Hepatocyte (in vitro differentiated cells): ENCODE measurements around the gene TMEM126B. TPM values are rescaled to one million over a fixed set of nuclear protein-coding genes. Genes with fewer than 3 reads are reported as not detected.

Source experiments
- DNase-seq: peaks from one replicate; pipeline ENCODE4 v3.0.0-alpha.2; 2016; ENCODE audit warnings: low spot score
- H2AFZ ChIP-seq: fragments of 200-600 bp; sonication (generic); 2 replicates; pipeline ENCODE4 v1.6.0; 2016; ENCODE audit warnings: antibody characterized with exemption, mild to moderate bottlenecking
- H3K27ac ChIP-seq: fragments of 200-600 bp; sonication (generic); 2 replicates; pipeline ENCODE4 v1.5.1; 2016; ENCODE audit warnings: mild to moderate bottlenecking
- H3K27me3 ChIP-seq: fragments of 200-600 bp; sonication (generic); 2 replicates; pipeline ENCODE4 v1.6.1; 2016
- H3K36me3 ChIP-seq: fragments of 200-600 bp; sonication (generic); replicated peaks from 2 replicates; pipeline ENCODE4 v1.5.1; 2016; ENCODE audit warnings: low read depth; ENCODE audit not compliant: insufficient read depth
- H3K4me1 ChIP-seq: fragments of 200-600 bp; sonication (generic); 2 replicates; pipeline ENCODE4 v1.5.1; 2016; ENCODE audit warnings: mild to moderate bottlenecking, moderate library complexity; ENCODE audit not compliant: insufficient read depth
- H3K4me2 ChIP-seq: fragments of 200-600 bp; sonication (generic); 2 replicates; pipeline ENCODE4 v1.6.0; 2016
- H3K4me3 ChIP-seq: fragments of 200-600 bp; sonication (generic); 2 replicates; pipeline ENCODE4 v1.5.1; 2016; ENCODE audit warnings: mild to moderate bottlenecking
- H3K79me2 ChIP-seq: fragments of 200-600 bp; sonication (generic); 2 replicates; pipeline ENCODE4 v1.6.0; 2017; ENCODE audit warnings: mild to moderate bottlenecking
- H3K9me2 ChIP-seq: fragments of 200-600 bp; sonication (generic); replicated peaks from 2 replicates; pipeline ENCODE4 v1.6.0; 2017; ENCODE audit warnings: mild to moderate bottlenecking; ENCODE audit not compliant: insufficient read depth
- H3K9me3 ChIP-seq: fragments of 200-600 bp; sonication (generic); 2 replicates; pipeline ENCODE4 v1.5.1; 2016; ENCODE audit warnings: low read depth, mild to moderate bottlenecking
- H4K20me1 ChIP-seq: fragments of 200-600 bp; sonication (generic); 2 replicates; pipeline ENCODE4 v1.6.0; 2016; ENCODE audit warnings: mild to moderate bottlenecking; ENCODE audit not compliant: insufficient read depth, poor library complexity, severe bottlenecking
- EZH2 ChIP-seq: fragments of 200-600 bp; sonication (generic); IDR thresholded peaks from 2 replicates; pipeline ENCODE4 v1.6.1; 2016; ENCODE audit warnings: antibody characterized with exemption, mild to moderate bottlenecking, borderline replicate concordance
- EZH2phosphoT487 ChIP-seq: fragments of 200-600 bp; sonication (generic); IDR thresholded peaks from one replicate; pipeline ENCODE4 v1.6.1; 2018; ENCODE audit warnings: antibody characterized with exemption, mild to moderate bottlenecking, low read depth, moderate library complexity; ENCODE audit not compliant: unreplicated experiment, severe bottlenecking
- WGBS: methylation state at CpG from one replicate; pipeline ENCODE4 v1.1.6; 2016; ENCODE audit warnings: low lambda C conversion rate; ENCODE audit errors: missing lambda C conversion rate; 5-methylcytosine and 5-hydroxymethylcytosine counted together
- polyA plus RNA-seq: library from polyadenylated mRNA; unstranded; fragments of >200 nt; fragmentation: Nextera tagmentation; extraction: Ambion mirVana; gene quantifications from 2 replicates; pipeline ENCODE4 v1.2.1, GENCODE V29; 2016
- total RNA-seq: library from RNA; depleted of rRNA; stranded (reverse); fragments of >200 nt; gene quantifications from 2 replicates; pipeline ENCODE4 v1.2.3, GENCODE V29; 2014
- TF ChIP-seq, protein P1 (sequence below): fragments of 200-600 bp; sonication (generic); IDR thresholded peaks from 2 replicates; pipeline ENCODE4 v1.5.1; 2016; ENCODE audit warnings: antibody characterized with exemption, mild to moderate bottlenecking; ENCODE audit not compliant: poor library complexity

Gene TMEM126B
- total RNA-seq (78.3 and 87.8 TPM in 2 replicates), polyA plus RNA-seq (57.9 and 58.9 TPM in 2 replicates)

- Histone ChIP-seq H3K36me3 (no peaks in the 10 kb centered on the region), H4K20me1 (no peaks in the 10 kb centered on the region), H3K4me2 (peak within 1 kb of the TSS; percentile 95), H3K4me1 (peaks cover 6% of the 10 kb centered on the region), H3K9me2 (no peaks in the 10 kb centered on the region), H3K27me3 (no peaks in the 10 kb centered on the region), H3K9me3 (no peaks in the 10 kb centered on the region), H3K79me2 (peaks cover 38% of the 10 kb centered on the region), H3K27ac (peak within 1 kb of the TSS; percentile 70), H2AFZ (peak within 1 kb of the TSS; percentile 99), H3K4me3 (peak within 1 kb of the TSS; percentile 73)
- TF ChIP-seq EZH2phosphoT487: no peak
- TF ChIP-seq EZH2: no peak
- TF ChIP-seq, protein P1, sequence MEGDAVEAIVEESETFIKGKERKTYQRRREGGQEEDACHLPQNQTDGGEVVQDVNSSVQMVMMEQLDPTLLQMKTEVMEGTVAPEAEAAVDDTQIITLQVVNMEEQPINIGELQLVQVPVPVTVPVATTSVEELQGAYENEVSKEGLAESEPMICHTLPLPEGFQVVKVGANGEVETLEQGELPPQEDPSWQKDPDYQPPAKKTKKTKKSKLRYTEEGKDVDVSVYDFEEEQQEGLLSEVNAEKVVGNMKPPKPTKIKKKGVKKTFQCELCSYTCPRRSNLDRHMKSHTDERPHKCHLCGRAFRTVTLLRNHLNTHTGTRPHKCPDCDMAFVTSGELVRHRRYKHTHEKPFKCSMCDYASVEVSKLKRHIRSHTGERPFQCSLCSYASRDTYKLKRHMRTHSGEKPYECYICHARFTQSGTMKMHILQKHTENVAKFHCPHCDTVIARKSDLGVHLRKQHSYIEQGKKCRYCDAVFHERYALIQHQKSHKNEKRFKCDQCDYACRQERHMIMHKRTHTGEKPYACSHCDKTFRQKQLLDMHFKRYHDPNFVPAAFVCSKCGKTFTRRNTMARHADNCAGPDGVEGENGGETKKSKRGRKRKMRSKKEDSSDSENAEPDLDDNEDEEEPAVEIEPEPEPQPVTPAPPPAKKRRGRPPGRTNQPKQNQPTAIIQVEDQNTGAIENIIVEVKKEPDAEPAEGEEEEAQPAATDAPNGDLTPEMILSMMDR: no peak
- 1% methylated on average over 41 of the region's 41 CpGs for WGBS
- DNase-seq: peak; percentile 98
Measured at GRCh38 chr11:85627998-85628770, at the start of gene TMEM126B. Gene TMEM126B, plus strand, starts transcription at chr11:85628593. Its CDS starts 15 bp downstream, at chr11:85628608.

- Histone ChIP-seq H3K4me3 (no peak overlapping the region), H3K27ac (no peak overlapping the region), H3K79me2 (no peaks in the 10 kb centered on the region), H3K9me2 (no peaks in the 10 kb centered on the region), H3K36me3 (no peaks in the 10 kb centered on the region), H3K4me2 (no peak overlapping the region), H3K27me3 (no peaks in the 10 kb centered on the region), H4K20me1 (no peaks in the 10 kb centered on the region), H3K9me3 (peaks cover 4% of the 10 kb centered on the region), H3K4me1 (no peaks in the 10 kb centered on the region), H2AFZ (no peak overlapping the region)
- TF ChIP-seq EZH2: no peak
- TF ChIP-seq, protein P1: no peak
- no peak for TF ChIP-seq EZH2phosphoT487
- 90% methylated on average over 2 of the region's 2 CpGs for WGBS
- DNase-seq: no peak
Measured at GRCh38 chr11:85582111-85582510, 46.3 kb upstream of the TMEM126B start.

DNA sequence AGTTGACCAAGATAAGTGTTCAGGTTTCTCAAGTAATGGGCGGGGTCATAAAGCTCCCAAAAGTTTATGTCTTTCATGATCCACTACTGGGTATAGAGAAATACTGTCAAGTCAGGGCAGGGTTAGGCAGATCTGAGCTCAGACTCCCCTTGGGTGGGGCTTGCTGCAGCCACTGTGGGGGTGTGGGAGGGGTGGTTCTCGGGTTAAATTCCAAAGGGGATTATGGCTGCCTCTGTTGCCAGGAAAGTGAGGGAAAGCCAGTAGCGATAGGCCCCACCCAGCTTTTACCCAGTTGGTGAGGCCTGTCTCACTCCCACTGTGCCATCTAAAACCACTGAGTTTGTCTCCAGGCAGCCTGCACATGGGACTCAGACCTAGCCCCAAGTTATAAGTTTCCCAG, 39.0 kb upstream of the TMEM126B start:
- Histone ChIP-seq H3K27me3 (no peaks in the 10 kb centered on the region), H3K4me1 (no peaks in the 10 kb centered on the region), H2AFZ (no peak overlapping the region), H4K20me1 (no peaks in the 10 kb centered on the region), H3K4me3 (no peak overlapping the region), H3K27ac (no peak overlapping the region), H3K79me2 (no peaks in the 10 kb centered on the region), H3K9me3 (peaks cover 4% of the 10 kb centered on the region), H3K4me2 (no peak overlapping the region), H3K36me3 (no peaks in the 10 kb centered on the region), H3K9me2 (no peaks in the 10 kb centered on the region)
- TF ChIP-seq EZH2 (no peak), EZH2phosphoT487 (no peak)
- DNase-seq: no peak
- 92% methylated on average over 2 of the region's 3 CpGs for WGBS

DNA sequence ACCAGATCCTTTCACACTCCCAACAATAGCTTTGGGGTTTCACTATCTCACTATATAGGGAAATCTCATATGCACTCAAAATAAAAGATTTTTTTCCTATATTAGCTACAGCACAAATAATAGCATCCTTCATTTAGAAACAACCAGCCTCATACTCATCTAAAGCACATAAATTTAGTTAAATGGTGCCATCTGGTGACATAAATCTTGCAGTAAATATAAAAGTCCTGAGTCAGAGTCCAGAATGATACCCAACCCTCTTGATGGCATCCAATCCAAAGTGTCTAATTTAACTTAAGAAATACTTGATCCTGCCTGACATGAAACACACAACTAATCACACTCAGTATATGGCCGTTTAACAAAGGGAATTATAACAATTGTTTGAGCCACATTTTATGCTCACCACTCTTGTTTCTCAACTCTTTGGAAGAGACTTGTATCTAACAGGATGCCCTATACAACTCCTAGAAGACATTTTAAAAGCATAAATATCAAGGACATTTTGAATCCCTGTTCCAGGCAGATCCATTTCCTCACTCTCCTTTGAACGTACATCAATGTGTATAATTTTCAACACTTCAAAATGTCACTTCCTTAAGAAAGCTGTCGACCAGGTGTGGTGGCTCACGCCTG, 37.4 kb upstream of the TMEM126B start:
- Histone ChIP-seq H2AFZ (no peak overlapping the region), H3K4me1 (no peaks in the 10 kb centered on the region), H3K9me2 (no peaks in the 10 kb centered on the region), H3K9me3 (peaks cover 4% of the 10 kb centered on the region), H3K27me3 (no peaks in the 10 kb centered on the region), H3K36me3 (no peaks in the 10 kb centered on the region), H3K4me2 (no peak overlapping the region), H4K20me1 (no peaks in the 10 kb centered on the region), H3K27ac (no peak overlapping the region), H3K4me3 (no peak overlapping the region), H3K79me2 (no peaks in the 10 kb centered on the region)
- TF ChIP-seq EZH2: no peak
- TF ChIP-seq EZH2phosphoT487: no peak
- TF ChIP-seq, protein P1: peak; percentile 57
- 80% methylated on average over 4 of the region's 4 CpGs for WGBS
- peak; percentile 41 for DNase-seq
